ENCODE measurements around the gene KCNJ12.
A peak's percentile ranks its signal among the peaks of the same experiment; 100 is the strongest.
"Not testable (repeated sequence)": the region's sequence is repeated elsewhere in the genome, so short reads cannot be mapped to it uniquely, and the experiment has no call there.

The KCNJ12 gene

DNA sequence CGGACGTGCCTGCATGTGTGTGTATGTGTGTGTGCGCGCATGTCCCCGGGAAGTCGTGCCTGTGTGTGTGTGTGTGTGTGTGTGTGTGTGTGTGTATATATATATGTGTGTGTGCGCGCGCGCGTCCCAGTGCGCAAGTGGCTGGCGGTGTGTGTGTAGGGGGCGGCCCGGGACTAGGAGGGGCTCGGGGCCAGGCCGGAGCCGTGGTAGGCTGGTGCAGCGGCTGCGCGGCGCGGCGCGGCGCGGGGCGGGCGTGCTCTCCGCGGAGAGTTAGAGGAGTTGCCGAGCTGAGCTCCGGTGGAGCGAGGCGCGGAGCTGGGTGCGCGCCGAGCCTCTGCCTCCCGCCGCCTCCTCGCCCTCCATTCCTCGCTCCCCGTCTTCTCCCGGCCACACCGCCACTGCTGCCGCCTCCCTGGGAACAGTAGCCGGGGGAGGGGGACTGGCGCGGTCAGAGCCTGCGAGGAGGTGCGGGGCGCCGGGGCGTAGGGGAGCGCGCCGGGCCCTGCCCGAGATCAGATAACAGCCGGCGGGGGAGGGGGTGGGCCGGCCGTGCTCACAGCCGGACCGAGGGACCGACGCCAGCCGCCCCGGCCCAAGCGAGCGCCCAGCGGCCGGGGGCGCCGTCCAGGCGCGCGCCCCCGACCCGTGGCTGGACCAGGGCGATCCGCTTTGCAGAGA lies at the start of gene KCNJ12:
KCNJ12 (plus strand) TSS at position 277 of the 678 bp plus-strand sequence. CDS start 38,986 bp downstream, outside the sequence.
- DNase-seq = peak; percentile 22

DNA sequence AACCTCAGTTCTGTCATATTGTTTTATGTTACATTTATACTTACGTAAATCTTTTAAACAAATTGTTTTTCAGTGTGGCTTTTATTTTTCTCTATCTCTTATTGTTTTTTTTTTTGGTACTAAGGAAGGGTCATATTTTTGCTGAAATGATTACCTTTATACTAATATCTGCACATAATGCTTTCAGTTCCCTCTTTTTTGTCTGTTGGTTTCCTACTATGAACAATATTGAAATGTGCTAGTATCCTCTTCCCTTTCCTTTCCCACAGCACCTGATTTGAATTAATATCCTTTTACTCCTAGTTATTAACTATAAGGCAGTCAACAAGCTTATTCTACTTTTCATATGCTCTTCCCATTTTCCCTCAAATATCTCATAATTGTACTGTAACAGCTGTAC lies 48.2 kb upstream of the KCNJ12 start:
- not testable (repeated sequence) for DNase-seq

DNA sequence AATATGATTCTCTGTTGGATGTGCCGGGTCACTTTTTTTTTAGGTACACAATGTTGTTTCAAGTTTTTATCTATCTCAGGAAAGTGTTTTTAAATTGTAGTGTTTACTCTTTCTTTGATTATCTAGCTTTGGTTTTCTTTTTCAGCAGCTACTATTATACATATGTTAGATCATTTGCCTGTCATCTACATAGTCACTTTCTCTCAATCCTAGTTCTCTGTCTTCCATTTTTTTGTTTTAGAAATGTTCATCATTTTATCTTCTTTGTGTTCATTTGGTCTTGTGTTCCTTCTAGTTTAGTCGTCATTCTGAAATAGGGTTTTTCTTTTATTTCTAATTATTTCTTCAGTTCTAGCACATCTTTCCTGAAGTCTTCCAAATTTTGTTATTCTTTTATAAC lies 47.4 kb upstream of the KCNJ12 start:
- DNase-seq = not testable (repeated sequence)

DNA sequence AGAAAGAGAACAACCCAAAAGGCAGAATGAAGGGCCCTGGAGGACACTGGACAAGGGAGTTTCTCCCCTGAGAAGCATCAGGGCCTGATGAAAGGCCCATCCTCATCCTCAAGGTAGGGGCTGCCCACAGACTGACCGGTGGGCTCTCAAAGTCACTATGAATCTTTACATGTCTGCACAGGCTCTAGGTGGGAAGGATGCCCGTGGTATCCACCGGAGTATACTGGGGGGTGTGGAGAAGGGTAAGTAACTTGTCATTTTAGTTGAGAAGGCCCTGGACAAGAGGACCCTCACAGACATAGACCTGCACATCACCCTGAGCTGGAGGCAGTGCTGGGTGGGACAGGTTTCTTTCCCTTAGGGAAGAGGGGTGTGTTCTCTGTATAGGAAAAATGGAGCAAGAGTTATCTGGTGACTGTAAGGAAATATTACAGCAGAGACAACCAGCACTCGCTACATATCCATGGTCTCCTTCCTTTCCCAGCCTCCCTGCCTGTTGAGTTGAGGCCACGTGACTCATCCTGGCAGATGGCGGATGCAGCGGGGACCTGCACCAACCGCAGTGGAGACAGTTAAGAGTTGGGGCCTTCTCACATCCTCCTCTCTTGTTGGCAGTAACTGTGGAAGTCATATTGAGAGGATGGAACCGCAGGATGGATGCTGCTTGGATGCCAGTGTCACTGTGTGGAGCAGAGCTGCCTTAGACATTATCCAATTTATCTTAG lies 45.6 kb upstream of the KCNJ12 start:
- no peak for DNase-seq

DNA sequence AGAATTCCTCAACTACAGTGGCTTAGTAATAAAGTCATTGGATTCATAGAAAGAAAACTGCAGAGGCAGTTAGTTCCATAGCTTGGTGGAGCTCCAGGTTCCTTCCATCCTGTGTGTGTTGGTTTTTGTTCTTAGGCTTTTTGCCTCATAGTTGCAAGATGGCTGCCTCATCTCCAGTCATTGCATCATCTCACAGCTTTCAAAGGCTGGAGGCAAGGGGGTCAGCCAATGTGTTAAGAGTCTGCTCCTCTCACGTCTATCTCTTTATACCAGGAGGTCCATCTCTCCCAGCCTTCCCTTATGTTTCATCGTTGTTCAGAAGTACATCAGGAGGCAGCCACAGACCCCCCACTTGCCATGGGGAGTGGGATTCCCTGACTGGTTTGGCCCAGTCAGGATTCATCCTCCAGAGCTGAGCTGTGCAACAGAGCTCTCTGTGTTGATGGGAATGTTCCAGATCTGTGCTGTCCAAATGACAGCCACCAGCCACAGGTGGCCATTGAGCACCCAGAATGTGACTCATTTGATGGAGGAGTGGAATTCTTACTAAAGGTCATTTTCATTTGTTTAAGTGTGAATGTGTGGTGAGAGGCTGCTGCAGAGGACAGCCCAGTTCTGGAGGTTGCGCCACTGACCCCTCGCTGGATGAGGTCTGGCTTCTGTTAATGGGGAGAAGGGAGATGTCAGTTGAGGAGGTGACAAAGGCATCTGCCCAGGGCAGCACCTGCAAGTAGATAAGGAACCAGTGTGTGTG lies 39.4 kb upstream of the KCNJ12 start:
- not testable (repeated sequence) for DNase-seq

DNA sequence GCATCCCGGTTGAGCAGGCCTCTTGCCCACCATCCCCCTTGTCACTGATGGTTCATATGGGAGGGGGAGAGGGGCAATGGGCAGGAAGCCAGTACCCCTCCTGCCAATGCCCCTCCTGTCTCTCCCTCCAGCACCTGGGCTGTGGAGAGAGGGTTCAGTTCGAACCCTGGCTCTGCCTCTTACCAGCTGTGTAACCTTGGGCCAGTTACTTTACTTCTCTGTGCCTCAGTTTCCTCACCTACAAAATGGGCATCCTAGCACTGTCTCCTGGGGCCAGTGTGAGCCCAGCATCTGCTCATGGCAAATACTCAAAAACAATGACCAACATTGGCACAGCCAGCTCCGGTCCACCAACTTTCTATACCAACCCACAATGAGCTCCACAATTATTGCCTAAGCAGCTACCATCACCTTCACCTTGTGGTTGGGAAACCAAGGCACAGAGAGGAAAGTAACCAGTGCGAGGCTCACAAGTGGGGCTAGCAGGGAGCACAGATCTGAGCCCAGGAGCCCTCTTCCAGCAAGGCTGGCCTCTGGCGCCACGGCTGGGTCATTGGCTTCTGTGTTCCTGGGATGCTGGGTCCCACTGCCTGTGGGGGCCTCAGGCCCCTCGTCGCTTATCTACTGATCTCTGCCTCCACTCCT lies 38.1 kb upstream of the KCNJ12 start:
- not testable (repeated sequence) for DNase-seq

DNA sequence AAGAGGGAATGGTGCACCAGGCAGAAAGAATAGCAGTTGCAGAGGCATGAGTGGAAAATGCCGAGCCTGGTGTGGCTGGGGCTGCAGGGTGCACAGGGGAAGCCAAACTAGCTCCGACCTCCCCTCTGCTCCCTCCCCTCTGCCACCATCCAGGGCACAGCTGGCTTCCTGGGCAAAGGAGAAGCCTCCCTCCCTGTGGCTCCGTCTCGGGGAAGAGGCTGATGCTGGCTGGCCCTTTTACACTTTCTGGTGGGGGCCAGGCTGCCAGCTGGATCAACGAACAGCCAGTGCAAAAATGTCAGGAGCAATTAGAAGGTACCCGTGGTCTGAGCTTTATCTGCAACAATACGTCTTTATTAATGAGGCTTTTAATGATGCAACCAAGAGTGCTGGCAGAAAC lies 37.1 kb upstream of the KCNJ12 start:
- no peak for DNase-seq

DNA sequence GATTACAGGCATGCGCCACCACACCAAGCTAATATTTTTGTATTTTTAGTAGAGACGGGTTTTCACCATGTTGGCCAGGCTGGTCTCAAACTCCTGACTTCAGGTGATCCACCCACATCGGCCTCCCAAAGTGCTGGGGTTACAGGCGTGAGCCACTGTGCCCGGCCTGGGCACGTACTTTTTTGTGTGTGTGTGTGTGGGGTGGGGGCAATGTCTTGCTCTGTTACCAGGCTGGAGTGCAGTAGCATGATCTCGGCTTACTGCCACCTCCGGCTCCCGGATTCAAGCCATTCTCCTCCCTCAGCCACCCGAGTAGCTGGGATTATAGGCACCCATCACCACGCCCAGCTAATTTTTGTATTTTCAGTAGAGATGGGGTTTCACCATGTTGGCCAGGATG lies 36.6 kb upstream of the KCNJ12 start:
- not testable (repeated sequence) for DNase-seq

DNA sequence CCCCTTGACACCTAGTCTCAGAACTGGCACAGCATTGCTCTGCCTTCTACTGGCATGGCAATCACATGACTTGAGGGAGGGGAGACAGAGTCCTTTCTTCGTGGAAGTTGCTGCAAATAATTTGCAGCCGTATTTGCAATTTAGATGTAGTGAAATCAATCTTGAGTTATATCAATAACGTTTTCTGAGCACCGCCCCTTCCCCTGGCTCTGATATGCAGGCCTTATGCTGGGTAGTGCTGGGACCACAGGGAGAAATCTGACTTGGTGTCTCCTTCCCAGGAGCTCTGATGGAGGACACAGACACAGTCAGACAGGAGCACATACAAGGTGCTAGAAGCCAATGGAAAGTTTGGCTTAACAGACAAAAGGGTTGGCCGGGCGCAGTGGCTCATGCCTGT lies 35.8 kb upstream of the KCNJ12 start:
- not testable (repeated sequence) for DNase-seq

DNA sequence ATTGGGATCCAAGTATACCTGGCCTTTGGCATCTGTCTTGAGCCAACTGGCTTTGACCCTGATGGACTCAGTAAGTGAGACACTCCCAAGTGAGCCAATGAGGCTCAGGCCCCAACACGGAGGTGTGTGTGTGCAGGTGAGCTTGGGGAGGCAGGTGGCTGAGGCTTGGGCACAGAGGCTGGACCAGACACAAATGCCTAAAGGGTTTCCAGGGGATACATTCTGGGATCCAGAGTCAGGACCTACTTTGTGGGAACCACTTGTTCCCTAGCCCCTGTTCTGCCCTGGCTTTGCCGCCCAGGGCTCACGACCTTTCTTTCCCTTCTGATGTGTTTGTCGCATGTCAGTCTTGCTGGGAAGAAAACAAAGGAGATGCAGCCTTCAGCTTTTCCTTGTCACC lies 34.9 kb upstream of the KCNJ12 start:
- not testable (repeated sequence) for DNase-seq

DNA sequence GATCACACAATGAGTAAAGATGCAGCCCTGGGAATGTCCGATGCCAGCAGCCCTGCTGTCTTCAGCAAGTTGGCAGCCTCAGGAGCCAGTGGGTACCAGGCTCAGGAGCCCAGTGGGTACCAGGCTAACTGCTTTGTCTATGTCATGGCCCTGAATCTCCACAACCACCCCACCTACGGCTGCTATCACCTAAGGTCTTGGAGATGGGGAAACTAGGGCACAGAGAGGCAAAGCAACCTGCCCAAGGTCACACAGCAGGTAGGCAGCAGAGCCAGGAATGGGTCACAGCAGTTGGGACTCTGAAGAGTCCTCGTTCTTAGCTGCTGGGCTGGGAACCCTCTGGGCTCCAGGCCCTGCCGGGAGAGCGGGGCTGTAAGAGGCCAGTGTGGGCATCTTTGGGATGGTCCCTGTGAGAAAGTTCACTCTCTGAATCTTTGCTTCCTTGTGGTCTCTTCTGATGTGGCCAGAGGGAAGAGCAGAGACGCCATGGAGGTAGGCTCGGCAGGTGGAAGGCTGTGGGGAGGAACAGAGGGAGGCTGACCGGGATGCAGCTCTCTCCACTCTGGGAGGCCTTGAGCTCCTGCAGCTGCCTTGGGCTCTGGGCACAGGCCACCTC lies 34.1 kb upstream of the KCNJ12 start:
- DNase-seq = not testable (repeated sequence)

DNA sequence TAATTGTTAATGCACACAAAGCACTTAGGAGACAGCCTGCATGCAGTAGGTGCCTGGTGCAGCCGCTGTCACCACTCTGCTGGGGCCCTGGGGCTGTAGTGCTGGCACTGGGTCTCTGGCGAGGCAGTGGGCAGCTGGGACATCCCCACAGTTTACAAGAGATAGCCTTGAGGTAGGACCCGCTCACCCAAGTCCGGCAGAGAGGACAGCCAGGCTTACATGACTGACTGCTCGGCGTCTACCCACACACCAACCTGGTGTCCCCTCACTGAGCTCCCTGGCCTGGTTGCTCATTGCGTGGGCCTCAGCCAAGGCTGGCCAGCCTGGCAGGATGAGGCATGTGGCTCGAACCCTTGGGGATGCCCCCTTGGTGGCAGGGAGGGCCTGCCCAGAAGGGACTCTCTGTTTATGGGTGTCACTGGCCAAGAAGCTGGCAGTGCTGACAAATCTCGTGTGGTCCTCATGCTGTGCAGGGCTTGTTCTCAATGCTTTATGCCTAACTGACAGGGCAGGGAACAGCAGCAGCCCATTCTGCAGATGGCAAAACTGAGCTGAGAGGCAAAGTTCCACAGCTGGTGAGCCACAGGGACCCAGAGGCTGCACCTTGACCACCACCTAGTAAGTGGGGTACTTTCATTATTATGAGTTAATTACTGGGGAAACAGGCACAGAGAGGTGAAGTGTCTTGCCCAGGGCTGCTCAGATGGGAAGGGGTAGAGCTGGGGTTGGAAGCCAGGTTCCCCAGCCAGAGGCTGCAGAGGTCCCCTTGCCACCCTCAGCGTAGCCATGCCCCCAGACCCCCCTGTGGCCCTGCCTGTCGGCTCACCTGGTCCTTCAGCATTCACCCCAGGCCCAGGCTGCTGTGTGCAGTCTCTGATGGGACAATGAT lies 32.9 kb upstream of the KCNJ12 start:
- not testable (repeated sequence) for DNase-seq

DNA sequence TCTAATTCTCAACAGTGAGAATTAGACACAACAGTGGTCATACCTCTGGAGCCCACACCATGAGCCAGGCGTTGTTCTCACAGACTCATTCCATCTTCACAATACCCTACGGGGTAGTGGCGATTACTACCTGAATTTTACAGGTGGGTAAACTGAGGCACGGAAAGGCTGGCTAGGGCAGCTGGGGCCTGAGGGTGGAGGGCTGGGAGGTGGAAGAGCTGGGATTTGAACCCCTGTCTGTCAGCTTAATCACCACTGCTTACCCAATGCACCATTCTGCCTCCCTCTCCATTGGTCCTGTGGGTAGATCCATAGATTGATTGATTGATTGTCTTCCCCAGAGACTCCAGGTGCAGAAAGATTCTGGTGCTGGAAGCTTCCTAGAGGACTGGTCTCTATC lies 31.4 kb upstream of the KCNJ12 start:
- not testable (repeated sequence) for DNase-seq

DNA sequence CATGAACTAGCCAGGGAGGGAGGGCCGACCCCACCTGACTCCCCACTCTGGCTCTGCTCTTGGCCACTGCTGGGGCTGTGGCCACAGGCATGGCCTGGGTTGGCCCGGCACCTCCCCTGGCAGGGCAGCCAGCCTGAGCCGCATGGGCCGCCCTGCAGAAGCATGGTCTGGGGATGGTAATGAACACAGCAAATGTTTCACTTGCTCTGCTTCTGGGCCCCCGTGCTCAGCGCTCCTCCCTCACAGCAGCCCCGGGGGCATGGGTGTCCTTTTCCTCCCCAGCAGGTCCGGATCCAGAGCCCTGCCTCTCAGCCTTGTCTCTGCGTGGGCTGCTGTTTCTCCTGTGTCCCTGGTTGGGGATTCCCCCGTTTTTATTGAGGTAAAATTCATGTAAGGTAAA lies 30.9 kb upstream of the KCNJ12 start:
- no peak for DNase-seq

DNA sequence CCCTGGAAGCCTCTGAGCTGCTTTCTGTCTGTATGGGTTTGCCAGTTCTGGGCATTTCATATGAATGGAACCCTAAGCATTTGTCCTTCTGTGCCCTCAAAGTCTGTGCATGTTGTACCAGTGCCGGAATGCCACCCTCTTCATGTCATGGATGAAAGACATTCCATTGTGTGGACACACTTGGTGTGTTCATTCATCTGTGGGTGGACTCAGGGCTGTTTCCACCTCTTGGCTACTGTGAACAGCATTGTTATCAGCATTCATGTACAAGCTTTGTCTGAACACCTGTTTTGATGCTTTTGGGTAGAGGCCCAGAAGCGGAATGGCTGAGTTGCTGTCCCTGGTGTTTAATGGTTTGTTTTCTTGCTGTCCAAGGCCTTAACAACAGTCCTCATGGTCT lies 30.1 kb upstream of the KCNJ12 start:
- DNase-seq = not testable (repeated sequence)

DNA sequence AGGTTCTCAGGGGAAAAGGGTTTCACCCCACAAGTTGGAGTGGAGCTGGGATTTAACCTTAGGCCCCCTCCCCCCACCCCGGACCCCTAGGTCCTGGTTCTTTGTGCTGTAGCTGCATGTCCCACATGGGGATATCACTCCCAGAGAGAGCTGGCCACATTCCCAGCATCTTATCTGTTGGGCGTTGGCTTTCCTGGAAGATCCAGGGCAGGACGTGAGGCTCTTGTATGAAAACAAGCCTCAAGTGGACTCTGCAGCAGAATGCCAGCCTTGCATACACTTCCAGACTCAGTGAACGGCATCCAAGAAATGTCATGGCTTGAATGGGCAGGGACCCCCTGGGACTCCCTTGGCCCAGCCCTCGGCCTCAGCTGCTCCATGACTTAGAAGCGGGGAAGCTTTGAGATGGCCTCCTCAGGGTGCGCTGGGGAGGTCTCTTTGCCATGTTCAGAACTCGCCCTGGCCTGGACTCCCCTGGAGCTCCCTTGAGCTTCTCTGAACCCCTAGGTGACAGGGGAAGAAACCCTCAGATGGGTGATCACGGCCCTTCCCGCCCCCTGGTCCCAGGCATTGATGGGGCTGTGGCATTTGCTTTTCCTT lies 29.4 kb upstream of the KCNJ12 start:
- not testable (repeated sequence) for DNase-seq

DNA sequence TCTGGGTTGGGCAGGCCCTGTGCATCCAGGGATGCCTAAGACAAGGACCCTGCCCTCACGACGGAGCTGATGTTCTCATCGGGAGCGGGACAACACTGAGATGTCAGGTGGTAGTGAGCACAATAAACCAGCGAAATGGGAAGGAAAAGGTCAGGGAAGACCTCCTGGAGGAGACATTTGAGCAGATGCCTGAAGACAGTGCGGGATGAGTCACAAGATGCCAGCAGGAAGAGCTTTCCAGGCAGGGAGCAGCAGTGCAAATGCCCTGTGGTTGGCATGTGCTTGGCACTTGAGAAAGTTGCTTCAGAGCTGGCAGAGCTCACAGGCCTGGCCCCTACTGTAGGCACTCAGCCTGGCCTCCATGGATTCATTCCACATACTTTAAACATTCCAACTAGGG lies 28.5 kb upstream of the KCNJ12 start:
- DNase-seq = not testable (repeated sequence)

DNA sequence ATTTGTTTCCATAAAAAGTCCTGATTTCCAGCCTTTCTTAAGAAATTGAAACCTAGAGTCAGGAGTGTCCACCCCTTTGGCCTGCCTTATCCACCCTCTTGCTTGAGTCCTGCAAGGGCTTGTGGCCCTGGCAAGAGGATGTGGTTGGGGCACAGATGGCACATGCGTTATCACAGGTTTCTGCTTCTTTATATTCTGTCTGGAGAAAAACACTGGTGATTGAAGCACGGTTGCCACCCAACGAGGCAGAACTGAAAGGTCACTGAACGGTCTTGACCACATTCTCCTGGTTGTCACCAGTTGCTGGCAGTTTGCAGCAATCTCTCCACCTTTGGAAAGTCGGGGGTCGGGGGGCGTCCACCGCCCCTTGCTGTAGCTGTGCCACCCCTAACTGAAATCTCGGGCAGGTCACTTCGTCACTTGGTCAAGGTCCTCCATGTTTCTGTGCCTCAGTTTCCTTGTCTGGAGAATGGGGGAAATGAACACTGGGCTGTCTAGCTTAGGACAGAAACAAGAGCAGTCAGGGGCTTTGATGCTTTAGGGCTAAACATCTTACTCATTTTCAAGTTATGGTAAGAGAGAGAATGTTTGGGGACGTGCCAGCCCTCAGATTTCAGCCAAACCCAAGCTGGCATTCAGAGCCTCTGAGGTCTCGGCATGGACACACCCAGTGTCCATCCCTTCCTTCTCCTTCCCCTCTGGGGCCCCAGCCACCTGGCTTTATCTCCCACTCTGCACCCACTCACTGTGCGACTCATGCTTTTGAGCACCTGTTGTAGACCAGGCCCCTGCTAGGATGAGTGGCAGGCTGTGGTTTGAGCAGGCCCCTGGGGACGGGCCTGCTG lies 27.9 kb upstream of the KCNJ12 start:
- not testable (repeated sequence) for DNase-seq

DNA sequence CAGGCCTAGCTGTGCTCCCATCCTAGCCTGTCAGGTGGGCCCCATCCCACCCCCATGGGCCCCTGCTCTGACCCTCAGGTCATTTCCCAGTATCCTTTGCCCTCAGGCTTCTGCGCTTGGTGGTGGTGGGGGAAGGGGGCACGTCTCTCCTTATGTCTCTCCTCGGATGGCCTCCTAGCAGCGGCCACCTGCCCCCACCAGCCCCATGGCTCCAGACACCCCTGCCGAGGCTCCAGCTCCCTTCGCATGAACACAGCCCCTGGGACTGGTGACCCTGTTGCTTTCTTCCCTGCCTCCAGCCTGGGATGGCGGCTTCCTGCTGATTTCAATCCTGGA lies 27.3 kb upstream of the KCNJ12 start:
- DNase-seq = not testable (repeated sequence)

DNA sequence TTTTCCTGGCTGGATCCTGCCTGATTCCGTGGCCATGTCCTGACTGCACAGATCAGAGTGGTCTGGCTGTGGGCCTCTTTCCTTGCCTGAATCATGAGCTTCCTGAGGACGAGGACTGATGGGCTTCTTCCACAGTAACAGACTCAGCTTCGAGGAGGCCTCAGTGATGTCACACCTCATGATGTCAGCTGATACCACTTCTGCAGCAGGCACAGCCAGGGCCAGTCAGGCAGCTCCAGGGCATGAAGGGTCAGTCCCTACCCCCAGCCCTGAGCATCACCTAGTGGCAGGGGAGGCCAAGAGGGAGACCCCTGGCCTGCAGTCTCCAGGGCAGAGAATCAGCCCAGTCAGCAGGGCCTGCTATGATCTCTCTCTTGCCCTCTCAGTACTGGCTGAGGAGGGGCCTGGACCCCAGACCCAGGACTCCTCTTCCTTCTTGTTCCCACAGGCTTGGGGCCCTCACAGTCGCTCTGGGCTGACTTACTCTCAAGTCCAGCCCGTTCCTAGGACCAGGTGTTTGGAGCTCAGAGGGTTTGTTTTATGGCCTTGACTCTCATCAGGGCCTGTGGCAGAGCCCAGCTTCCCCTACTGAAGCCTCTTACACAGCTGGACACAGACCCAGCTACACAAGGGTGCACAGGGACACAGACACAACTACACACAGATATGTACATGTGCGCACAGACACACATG lies 26.7 kb upstream of the KCNJ12 start:
- not testable (repeated sequence) for DNase-seq

Data from fibroblast of skin of right biceps (primary cell).